SK-N-SH (cell line): ENCODE results near the gene ABHD6. TPM values are rescaled to one million over a fixed set of nuclear protein-coding genes. Genes with fewer than 3 reads are reported as not detected.

Experiments used
- CTCF ChIA-PET: fragments of 300-600, 350-600 bp; formaldehyde crosslinking; extraction: SDS; loops from one replicate; lab custom pipeline; 2021; lab: Yijun Ruan, JAX
- POLR2A ChIA-PET: fragments of 350-600 bp; sonication (Branson Sonifier 250); formaldehyde crosslinking; extraction: SDS; loops from one replicate; lab custom pipeline; 2020; ENCODE audit warnings: antibody characterized with exemption, inconsistent platforms; lab: Yijun Ruan, JAX
- DNase-seq: peaks from one replicate; pipeline ENCODE4 v3.0.0; 2012
- H2AFZ ChIP-seq: fragments of 200-600 bp; sonication (generic); 2 replicates; pipeline ENCODE4 v1.8.1; 2016; ENCODE audit warnings: antibody characterized with exemption, mild to moderate bottlenecking, low read depth
- H3F3A ChIP-seq: fragments of 200-600 bp; sonication (generic); replicated peaks from 2 replicates; pipeline ENCODE3; 2016; ENCODE audit warnings: antibody characterized with exemption, mild to moderate bottlenecking; ENCODE audit not compliant: insufficient read depth
- H3K27ac ChIP-seq, 2 experiments: fragments of 200-500 bp in 1 of 2; fragments of 200-600 bp in 1 of 2; sonication (Bioruptor generic) in 1 of 2; sonication (generic), shearing (Covaris generic) in 1 of 2; 2 replicates each; pipeline versions ENCODE4 v1.5.1 to v1.6.1; 2014 to 2016; ENCODE audit warnings: low read depth in 2 of 2, inconsistent platforms in 1 of 2, low read length in 1 of 2, mild to moderate bottlenecking in 1 of 2, mixed read lengths in 1 of 2
- H3K27me3 ChIP-seq: fragments of 200-600 bp; sonication (generic), shearing (Covaris generic); 2 replicates; pipeline ENCODE4 v1.6.1; 2016; ENCODE audit warnings: mixed run types; ENCODE audit not compliant: insufficient read depth
- H3K36me3 ChIP-seq, 2 experiments: fragments of 200-500 bp in 1 of 2; fragments of 200-600 bp in 1 of 2; sonication (Bioruptor generic) in 1 of 2; sonication (generic) in 1 of 2; replicated peaks in 1 of 2; 2 replicates each; pipeline versions ENCODE3 to v1.5.1; 2014 to 2016; ENCODE audit warnings: low read length in 1 of 2, mild to moderate bottlenecking in 1 of 2; ENCODE audit not compliant: insufficient read depth in 2 of 2, control insufficient read depth in 1 of 2
- H3K4me1 ChIP-seq, 2 experiments: fragments of 200-500 bp in 1 of 2; fragments of 200-600 bp in 1 of 2; sonication (Bioruptor generic) in 1 of 2; sonication (generic), shearing (Covaris generic) in 1 of 2; 2 replicates each; pipeline versions ENCODE4 v1.5.1 to v1.6.1; 2014 to 2016; ENCODE audit warnings: low read depth in 1 of 2, low read length in 1 of 2, mixed run types in 1 of 2; ENCODE audit not compliant: insufficient read depth in 2 of 2, control insufficient read depth in 1 of 2
- H3K4me2 ChIP-seq: fragments of 200-600 bp; sonication (generic), shearing (Covaris generic); 2 replicates; pipeline ENCODE4 v1.6.1; 2017; ENCODE audit warnings: mixed run types
- H3K4me3 ChIP-seq, 2 experiments: fragments of 200-500 bp in 1 of 2; fragments of 200-600 bp in 1 of 2; sonication (Bioruptor generic) in 1 of 2; sonication (generic), shearing (Covaris generic) in 1 of 2; 2 replicates each; pipeline versions ENCODE4 v1.5.1 to v1.8.1; 2014 to 2016; ENCODE audit warnings: low read depth in 2 of 2, inconsistent platforms in 1 of 2, low read length in 1 of 2, mild to moderate bottlenecking in 1 of 2, mixed read lengths in 1 of 2, moderate library complexity in 1 of 2
- H3K79me2 ChIP-seq: fragments of 200-600 bp; sonication (generic); 2 replicates; pipeline ENCODE4 v1.8.1; 2017; ENCODE audit warnings: mild to moderate bottlenecking; ENCODE audit not compliant: insufficient read depth
- H3K9ac ChIP-seq: fragments of 200-600 bp; sonication (generic); 2 replicates; pipeline ENCODE4 v1.6.1; 2017; ENCODE audit warnings: mixed run types
- H3K9me2 ChIP-seq: fragments of 200-600 bp; sonication (generic); 2 replicates; pipeline ENCODE4 v1.6.1; 2017; ENCODE audit warnings: mixed run types
- H3K9me3 ChIP-seq: fragments of 200-600 bp; sonication (generic); 2 replicates; pipeline ENCODE4 v1.6.1; 2017; ENCODE audit warnings: mixed run types, mild to moderate bottlenecking, moderate library complexity
- H4K20me1 ChIP-seq: fragments of 200-600 bp; sonication (generic); 2 replicates; pipeline ENCODE4 v1.6.1; 2017; ENCODE audit warnings: mild to moderate bottlenecking, mixed run types; ENCODE audit not compliant: insufficient read depth
- CHD2 ChIP-seq: fragments of 150-350 bp; IDR thresholded peaks from 2 replicates; pipeline ENCODE4 v1.6.1; 2018; ENCODE audit warnings: low read length; ENCODE audit not compliant: partially characterized antibody
- ELF1 ChIP-seq: IDR thresholded peaks from 2 replicates; pipeline ENCODE4 v1.4.0; 2012
- EZH2phosphoT487 ChIP-seq: fragments of 200-600 bp; sonication (generic); IDR thresholded peaks from 2 replicates; pipeline ENCODE4 v1.6.1; 2017; ENCODE audit warnings: low read depth, mixed run types, mild to moderate bottlenecking, antibody characterized with exemption, moderate library complexity, borderline replicate concordance
- FOSL2 ChIP-seq: IDR thresholded peaks from 2 replicates; pipeline ENCODE4 v1.4.0; 2012; ENCODE audit warnings: low read depth, mild to moderate bottlenecking, moderate library complexity, borderline replicate concordance
- FOXJ3 ChIP-seq: sonication (generic); formaldehyde crosslinking; IDR thresholded peaks from 2 replicates; pipeline ENCODE4 v1.5.1; 2020; ENCODE audit warnings: mild to moderate bottlenecking, missing genetic modification reagents
- GABPA ChIP-seq: IDR thresholded peaks from 2 replicates; pipeline ENCODE4 v1.4.0; 2012; ENCODE audit warnings: low read depth, mild to moderate bottlenecking
- GATA2 ChIP-seq: sonication (generic); formaldehyde crosslinking; IDR thresholded peaks from 2 replicates; pipeline ENCODE4 v1.5.0; 2020; ENCODE audit warnings: mild to moderate bottlenecking, missing genetic modification reagents
- JUND ChIP-seq: IDR thresholded peaks from 2 replicates; pipeline ENCODE4 v1.4.0; 2012
- NFIC ChIP-seq: IDR thresholded peaks from 2 replicates; pipeline ENCODE4 v1.4.0; 2012; ENCODE audit warnings: borderline replicate concordance
- PBX3 ChIP-seq: IDR thresholded peaks from 2 replicates; pipeline ENCODE4; 2012
- RAD21 ChIP-seq: IDR thresholded peaks from 2 replicates; pipeline ENCODE4 v1.6.1; 2012; ENCODE audit warnings: mild to moderate bottlenecking, low read length
- RCOR1 ChIP-seq: fragments of 150-350 bp; IDR thresholded peaks from 2 replicates; pipeline ENCODE4 v1.6.1; 2017; ENCODE audit warnings: antibody characterized with exemption, low read length
- RFX5 ChIP-seq: IDR thresholded peaks from 2 replicates; pipeline ENCODE4 v1.6.1; 2012; ENCODE audit warnings: mild to moderate bottlenecking, improper control_type of control experiment, low read length
- SIN3A ChIP-seq: IDR thresholded peaks from 2 replicates; pipeline ENCODE4 v1.6.1; 2012; ENCODE audit warnings: low read depth, mild to moderate bottlenecking, low read length, moderate library complexity, borderline replicate concordance
- TAF1 ChIP-seq: IDR thresholded peaks from 2 replicates; pipeline ENCODE4 v1.6.1; 2012; ENCODE audit warnings: low read depth, mild to moderate bottlenecking, low read length, moderate library complexity, borderline replicate concordance
- TEAD4 ChIP-seq: IDR thresholded peaks from 2 replicates; pipeline ENCODE4 v1.4.0; 2012; ENCODE audit warnings: mild to moderate bottlenecking, borderline replicate concordance; ENCODE audit not compliant: insufficient read depth
- USF2 ChIP-seq: fragments of 150-350 bp; IDR thresholded peaks from 2 replicates; pipeline ENCODE4 v1.6.1; 2017; ENCODE audit warnings: antibody characterized with exemption, low read length, low read depth, borderline replicate concordance
- WGBS: methylation state at CpG from one replicate; pipeline ENCODE4 v1.1.6; 2017; ENCODE audit warnings: low lambda C conversion rate; 5-methylcytosine and 5-hydroxymethylcytosine counted together
- polyA plus RNA-seq, 3 experiments: library from polyadenylated mRNA; depleted of rRNA; stranded (reverse); fragments of >200 nt; gene quantifications; 2 replicates each; pipeline ENCODE4 v1.2.3, GENCODE V29; 2012
- TF ChIP-seq, protein P1 (sequence below): IDR thresholded peaks from 2 replicates; pipeline ENCODE4 v1.4.0; 2012; ENCODE audit warnings: low read depth, borderline replicate concordance

ABHD6 gene
- polyA plus RNA-seq, 1 of the 3 experiments (the other 2 are of a cell fraction) = 10.7 TPM

DNA sequence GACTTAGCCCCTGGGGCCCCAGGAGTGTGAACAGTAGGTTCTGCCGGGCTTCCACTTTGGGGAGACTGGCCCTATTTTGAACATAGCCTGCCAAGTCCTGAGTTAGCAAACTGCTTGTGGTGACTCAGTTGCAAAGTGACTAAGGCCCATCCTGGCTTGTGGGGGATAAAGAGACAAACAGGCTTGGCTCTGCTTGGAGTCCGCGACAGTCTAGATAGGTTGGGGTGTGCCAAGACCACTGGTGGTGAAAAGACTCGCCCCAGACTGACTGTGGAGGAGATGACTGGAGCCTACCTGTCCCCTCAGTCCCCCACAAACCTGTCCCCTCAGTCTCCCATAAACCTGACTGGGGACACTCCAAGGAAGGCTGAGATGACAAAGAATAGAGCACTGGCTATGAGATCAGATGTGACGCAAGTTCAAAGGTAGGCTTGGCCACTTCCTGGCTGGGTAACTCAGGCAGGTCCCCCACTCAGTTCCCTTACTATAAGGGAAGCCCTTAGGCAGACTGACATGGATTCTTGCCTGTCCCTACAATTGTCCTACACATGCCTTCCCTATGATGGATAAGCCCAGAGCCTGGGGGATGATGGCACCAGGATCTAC, 31.1 kb upstream of the ABHD6 start:
- Histone ChIP-seq H4K20me1 (no peaks in the 10 kb centered on the region), H2AFZ (no peak overlapping the region; the same call in 1 of the 2 replicates), H3K27me3 (peaks cover under 1% of the 10 kb centered on the region; the same call in 1 of the 2 replicates), H3F3A (no peaks in the 10 kb centered on the region), H3K79me2 (no peaks in the 10 kb centered on the region), H3K4me1 (no peaks in the 10 kb centered on the region), H3K36me3 (no peaks in the 10 kb centered on the region), H3K9me3 (no peaks in the 10 kb centered on the region), H3K9me2 (no peaks in the 10 kb centered on the region), H3K4me2 (no peak overlapping the region), H3K9ac (no peak overlapping the region), H3K4me3 (no peak overlapping the region), H3K27ac (no peak overlapping the region)
- ChIA-PET POLR2A (no interaction called here), CTCF (interaction anchor here (0.8 to 3.4 kb wide), 5 partner anchors 11 to 101 kb away, joined by 3 to 17 read pairs (median 11); no protein-coding TSS in a partner anchor)
- no peak for DNase-seq
- 49% methylated on average over 4 of the region's 5 CpGs for WGBS
- TF ChIP-seq ELF1 (no peak), FOXJ3 (CRISPR knock-in tag) (no peak), GABPA (no peak), USF2 (no peak), TEAD4 (no peak), EZH2phosphoT487 (no peak), SIN3A (no peak), RCOR1 (no peak), FOSL2 (no peak), CHD2 (no peak), NFIC (no peak), TAF1 (no peak), GATA2 (no peak), RAD21 (no peak), PBX3 (no peak), JUND (no peak), RFX5 (no peak)
- TF ChIP-seq, protein P1, sequence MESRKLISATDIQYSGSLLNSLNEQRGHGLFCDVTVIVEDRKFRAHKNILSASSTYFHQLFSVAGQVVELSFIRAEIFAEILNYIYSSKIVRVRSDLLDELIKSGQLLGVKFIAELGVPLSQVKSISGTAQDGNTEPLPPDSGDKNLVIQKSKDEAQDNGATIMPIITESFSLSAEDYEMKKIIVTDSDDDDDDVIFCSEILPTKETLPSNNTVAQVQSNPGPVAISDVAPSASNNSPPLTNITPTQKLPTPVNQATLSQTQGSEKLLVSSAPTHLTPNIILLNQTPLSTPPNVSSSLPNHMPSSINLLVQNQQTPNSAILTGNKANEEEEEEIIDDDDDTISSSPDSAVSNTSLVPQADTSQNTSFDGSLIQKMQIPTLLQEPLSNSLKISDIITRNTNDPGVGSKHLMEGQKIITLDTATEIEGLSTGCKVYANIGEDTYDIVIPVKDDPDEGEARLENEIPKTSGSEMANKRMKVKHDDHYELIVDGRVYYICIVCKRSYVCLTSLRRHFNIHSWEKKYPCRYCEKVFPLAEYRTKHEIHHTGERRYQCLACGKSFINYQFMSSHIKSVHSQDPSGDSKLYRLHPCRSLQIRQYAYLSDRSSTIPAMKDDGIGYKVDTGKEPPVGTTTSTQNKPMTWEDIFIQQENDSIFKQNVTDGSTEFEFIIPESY = no peak
